GM12878 (cell line): ENCODE data around the gene FGF14. TPM values are rescaled to one million over a fixed set of nuclear protein-coding genes. Genes with fewer than 3 reads are reported as not detected.

Experiments
- ATAC-seq: fragments of 200-7000 bp; cut with Tn5 transposase; 3 replicates; pipeline ENCODE4 v1.9.1; 2020; ENCODE audit warnings: mild to moderate bottlenecking, moderate library complexity
- BruUV-seq: library from RNA; stranded (reverse); fragments of 400-500 nt; replicated peaks from 2 replicates; lab custom pipeline; 2021; lab: Mats Ljungman, UMichigan
- CTCF ChIA-PET: fragments of 300-600 bp; sonication (Branson Sonifier 250); formaldehyde crosslinking; extraction: SDS; loops from one replicate; lab custom pipeline; 2021; ENCODE audit warnings: inconsistent platforms; lab: Yijun Ruan, JAX
- POLR2A ChIA-PET: fragments of 350-600 bp; formaldehyde crosslinking; extraction: SDS; loops from one replicate; lab custom pipeline; 2021; ENCODE audit warnings: inconsistent platforms; lab: Charles Lee
- RAD21 ChIA-PET: fragments of 300-600 bp; sonication (Branson Sonifier 250); formaldehyde crosslinking; loops from one replicate; lab custom pipeline; 2023; ENCODE audit warnings: antibody characterized with exemption; ENCODE audit not compliant: unreplicated experiment; lab: Charles Lee
- SMC1A ChIA-PET: fragments of 300-600 bp; sonication (Branson Sonifier 250); formaldehyde crosslinking; loops from one replicate; lab custom pipeline; 2023; ENCODE audit not compliant: unreplicated experiment, uncharacterized antibody; lab: Charles Lee
- DNase-seq: peaks from one replicate; pipeline ENCODE4 v3.0.0-alpha.2; 2011; ENCODE audit warnings: low read depth, low spot score
- FAIRE-seq: peaks from 3 replicates; lab custom pipeline; 2011; peaks lifted over from hg19 to GRCh38; lab: Jason Lieb, UNC
- H2AFZ ChIP-seq: 2 replicates; pipeline ENCODE4 v1.6.0; 2011; ENCODE audit warnings: low read depth, low read length, control low read depth; ENCODE audit not compliant: control insufficient read depth
- H3K27ac ChIP-seq: 2 replicates; pipeline ENCODE4 v1.5.1; 2011; ENCODE audit warnings: control low read depth; ENCODE audit not compliant: control insufficient read depth, insufficient read depth
- H3K27me3 ChIP-seq, 2 experiments: replicated peaks in 1 of 2; 2 replicates each; pipeline versions ENCODE4 v1.6.0 to v1.6.1; 2011; ENCODE audit warnings: low read length in 1 of 2; ENCODE audit not compliant: control insufficient read depth in 2 of 2, insufficient read depth in 2 of 2
- H3K36me3 ChIP-seq, 2 experiments: 2 replicates each; pipeline ENCODE4 v1.5.1; 2011; ENCODE audit warnings: low read length in 1 of 2; ENCODE audit not compliant: control insufficient read depth in 2 of 2, insufficient read depth in 2 of 2
- H3K4me1 ChIP-seq: 2 replicates; pipeline ENCODE4 v1.6.1; 2011; ENCODE audit warnings: mild to moderate bottlenecking, low read length, moderate library complexity, mixed read lengths; ENCODE audit not compliant: control insufficient read depth, insufficient read depth
- H3K4me2 ChIP-seq: 2 replicates; pipeline ENCODE4 v1.6.0; 2011; ENCODE audit warnings: control low read depth; ENCODE audit not compliant: control insufficient read depth, insufficient read depth
- H3K4me3 ChIP-seq: fragments of 200-600 bp; sonication (generic); 2 replicates; pipeline ENCODE4 v1.5.1; 2016
- H3K79me2 ChIP-seq: 2 replicates; pipeline ENCODE4 v1.6.0; 2011; ENCODE audit warnings: low read length; ENCODE audit not compliant: control insufficient read depth, insufficient read depth
- H3K9ac ChIP-seq: 2 replicates; pipeline ENCODE4 v1.8.0; 2011; ENCODE audit warnings: low read length, control low read depth, mixed read lengths; ENCODE audit not compliant: control insufficient read depth, insufficient read depth
- H3K9me3 ChIP-seq: replicated peaks from 3 replicates; pipeline ENCODE4 v1.5.1; 2011; ENCODE audit warnings: mild to moderate bottlenecking, low read length; ENCODE audit not compliant: control insufficient read depth, insufficient read depth
- H4K20me1 ChIP-seq: 2 replicates; pipeline ENCODE4 v1.6.0; 2011; ENCODE audit not compliant: control insufficient read depth, insufficient read depth
- BMI1 ChIP-seq: fragments of 450-650 bp; IDR thresholded peaks from 2 replicates; pipeline ENCODE4 v1.6.1; 2016; ENCODE audit warnings: mild to moderate bottlenecking, moderate library complexity, borderline replicate concordance
- CBFB ChIP-seq: IDR thresholded peaks from 2 replicates; pipeline ENCODE4 v1.6.1; 2016; ENCODE audit warnings: antibody characterized with exemption, low read depth
- CREM ChIP-seq: IDR thresholded peaks from 2 replicates; pipeline ENCODE4 v1.6.1; 2014; ENCODE audit warnings: antibody characterized with exemption, low read depth
- EGR1 ChIP-seq, 2 experiments: IDR thresholded peaks; 1 replicate in 1 of 2; 2 replicates in 1 of 2; pipeline ENCODE4 v1.6.1; 2011 to 2012; ENCODE audit warnings: low read depth in 2 of 2, low read length in 2 of 2, borderline replicate concordance in 1 of 2, mild to moderate bottlenecking in 1 of 2, moderate library complexity in 1 of 2
- EZH2 ChIP-seq: IDR thresholded peaks from 2 replicates; pipeline ENCODE4 v1.6.1; 2012; ENCODE audit warnings: low read depth, mild to moderate bottlenecking, control low read depth, inconsistent platforms, low read length, borderline replicate concordance; ENCODE audit not compliant: control insufficient read depth
- GATAD2B ChIP-seq: fragments of 450-650 bp; conservative IDR thresholded peaks from 2 replicates; pipeline ENCODE4 v1.6.1; 2017; ENCODE audit warnings: low read depth, mild to moderate bottlenecking, moderate library complexity
- NFYB ChIP-seq: IDR thresholded peaks from 2 replicates; pipeline ENCODE4 v1.6.1; 2011; ENCODE audit warnings: low read depth, mild to moderate bottlenecking, low read length, improper control_type of control experiment, moderate library complexity; ENCODE audit not compliant: insufficient read depth
- NRF1 ChIP-seq: conservative IDR thresholded peaks from 2 replicates; pipeline ENCODE4 v1.6.1; 2011; ENCODE audit warnings: mild to moderate bottlenecking, low read depth, low read length, improper control_type of control experiment
- RAD51 ChIP-seq: fragments of 450-650 bp; IDR thresholded peaks from 2 replicates; pipeline ENCODE4 v1.6.1; 2016; ENCODE audit warnings: moderate library complexity, mild to moderate bottlenecking, inconsistent platforms
- RUNX3 ChIP-seq: IDR thresholded peaks from 2 replicates; pipeline ENCODE4 v1.6.1; 2012; ENCODE audit warnings: low read length, inconsistent platforms
- SMARCA5 ChIP-seq: fragments of 450-650 bp; IDR thresholded peaks from 2 replicates; pipeline ENCODE4 v1.6.1; 2017; ENCODE audit warnings: mild to moderate bottlenecking
- SPI1 ChIP-seq: IDR thresholded peaks from 2 replicates; pipeline ENCODE4 v1.6.1; 2011; ENCODE audit warnings: low read depth, mild to moderate bottlenecking, low read length, moderate library complexity, borderline replicate concordance; ENCODE audit not compliant: insufficient read depth
- SREBF2 ChIP-seq: IDR thresholded peaks from 2 replicates; pipeline ENCODE4 v1.6.1; 2012; ENCODE audit warnings: mild to moderate bottlenecking, low read length
- SUPT20H ChIP-seq: IDR thresholded peaks from 2 replicates; pipeline ENCODE4 v1.6.1; 2011; ENCODE audit warnings: low read depth, mild to moderate bottlenecking, low read length, moderate library complexity, borderline replicate concordance; ENCODE audit not compliant: control insufficient read depth
- ZNF217 ChIP-seq: fragments of 450-650 bp; IDR thresholded peaks from 2 replicates; pipeline ENCODE4 v1.6.1; 2017; ENCODE audit warnings: antibody characterized with exemption, mild to moderate bottlenecking
- ZZZ3 ChIP-seq: IDR thresholded peaks from 2 replicates; pipeline ENCODE4 v1.6.1; 2011; ENCODE audit warnings: low read depth; ENCODE audit not compliant: control insufficient read depth, insufficient read length
- WGBS: methylation state at CpG from one replicate; pipeline ENCODE4 v1.1.6; 2016; ENCODE audit warnings: low lambda C conversion rate; ENCODE audit not compliant: insufficient replicate concordance, insufficient coverage; ENCODE audit errors: missing lambda C conversion rate; 5-methylcytosine and 5-hydroxymethylcytosine counted together
- in situ Hi-C: fragments of 300-500 bp; cut with MboI; formaldehyde crosslinking; loops from 9 replicates; pipeline ENCODE4 v1.14.3; 2018; ENCODE audit warnings: mixed read lengths
- intact Hi-C: fragments of 100-400 bp; cut with micrococcal nuclease; formaldehyde crosslinking; loops from one replicate; pipeline ENCODE4 v1.14.2; 2022; ENCODE audit not compliant: unreplicated experiment
- polyA plus RNA-seq, 11 experiments: library from polyadenylated mRNA; depleted of rRNA in 4 of 11; unstranded in 6 of 11; stranded (reverse) in 5 of 11; fragments of >200 nt; fragmentation: Nextera tagmentation in 4 of 11; fragmentation: Illumina TruSeq in 1 of 11; extraction: Ambion mirVana in 4 of 11; extraction: Trizol in 1 of 11; gene quantifications; 1 replicate in 1 of 11; 2 replicates in 10 of 11; pipeline versions ENCODE4 v1.2.1 to v1.2.3, GENCODE V29; 2011 to 2016; ENCODE audit warnings: inconsistent platforms in 2 of 11, missing spikeins in 2 of 11, low read depth in 1 of 11
- total RNA-seq, 4 experiments: library from RNA; depleted of rRNA in 3 of 4; stranded (reverse); fragments of >200 nt in 3 of 4; fragmentation: Illumina TruSeq in 1 of 4; extraction: Trizol in 1 of 4; gene quantifications; 2 replicates each; pipeline versions ENCODE4 v1.2.1 to v1.2.3, GENCODE V29; 2013 to 2021

FGF14 gene
- total and polyA plus RNA-seq, 10 of the 15 experiments (the other 5 are each of a cell fraction or from before 2014, with no cell fraction given): under 0.01 to 0.44 (median 0.04) TPM

DNA sequence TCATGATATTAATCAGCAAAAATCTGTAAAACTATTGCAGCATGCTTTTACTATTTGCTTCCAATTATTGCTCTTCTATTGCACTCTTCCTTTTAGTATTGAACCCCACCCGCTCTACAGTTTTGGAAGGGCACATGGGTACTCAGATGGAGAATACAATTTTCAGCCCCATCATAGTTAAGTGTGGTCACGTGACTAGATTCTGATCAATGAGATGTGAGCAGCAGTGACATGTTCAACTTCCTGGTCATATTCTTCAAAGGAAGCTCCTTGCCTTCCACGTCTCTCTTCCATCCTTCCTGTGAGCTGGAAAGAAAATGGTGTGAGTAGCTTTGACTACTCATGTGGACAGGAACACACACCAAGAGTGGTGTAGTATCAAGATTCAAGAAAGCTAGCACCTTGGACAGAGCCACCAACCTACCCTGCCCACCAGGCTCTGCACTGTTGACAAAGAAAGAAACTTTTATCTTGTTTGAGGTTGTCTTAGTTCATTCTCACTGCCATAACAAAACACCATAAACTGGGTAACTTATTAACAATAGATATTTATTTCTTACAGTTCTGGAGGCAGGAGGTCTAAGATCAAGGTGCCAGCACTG lies 3.8 kb upstream of the FGF14 start (continued):
- TF ChIP-seq RAD51 (peak; percentile 69; the same call in 1 of the 2 replicates), SREBF2 (no peak)

DNA sequence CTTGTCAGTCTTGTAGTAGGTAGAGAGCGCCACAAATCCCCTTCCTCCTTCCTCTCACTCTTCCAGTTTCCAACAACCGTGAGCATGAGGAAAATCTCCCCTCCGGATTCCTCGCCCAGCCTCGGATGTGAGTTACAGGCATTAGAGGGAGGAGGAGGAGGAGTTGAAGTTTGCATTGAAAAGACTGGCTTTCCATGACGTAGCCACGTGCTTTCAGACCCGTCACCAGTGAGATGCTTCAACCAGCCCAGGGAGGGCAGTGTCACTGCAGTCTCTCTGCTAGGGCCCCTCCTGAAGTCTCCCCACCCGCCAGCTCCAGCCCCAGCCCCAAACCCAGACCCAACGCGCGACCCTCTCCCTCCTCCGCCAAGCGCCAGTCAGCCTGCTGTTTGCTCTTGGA lies 442 bp upstream of the FGF14 start:
- FAIRE-seq (no peak), DNase-seq (no peak), ATAC-seq (peak; percentile 62)
- Histone ChIP-seq H3K4me2 (no peak overlapping the region), H3K4me1 (no peaks in the 10 kb centered on the region), H3K79me2 (no peaks in the 10 kb centered on the region), H3K27ac (no peak overlapping the region), H3K36me3 (no peaks in the 10 kb centered on the region), H4K20me1 (no peaks in the 10 kb centered on the region), H3K27me3 (peaks cover 10 to 11% of the 10 kb centered on the region in 2 experiments), H3K9me3 (no peaks in the 10 kb centered on the region), H3K4me3 (no peak overlapping the region), H2AFZ (no peak overlapping the region), H3K9ac (no peak overlapping the region)
- TF ChIP-seq CREM (no peak), GATAD2B (no peak), SMARCA5 (no peak), EZH2 (no peak), RUNX3 (no peak), NRF1 (no peak), EGR1 (IDR thresholded peaks at IDR 0.05; ENCODE audit: borderline replicate concordance in 1 of 2, low read depth in 2 of 2, low read length in 2 of 2) (no peak), SREBF2 (no peak), ZNF217 (no peak), BMI1 (no peak), SPI1 (no peak), NFYB (no peak), SUPT20H (no peak), CBFB (no peak), ZZZ3 (no peak)
- ChIA-PET CTCF (no interaction called here), SMC1A (no interaction called here), RAD21 (no interaction called here), POLR2A (no interaction called here)
- intact Hi-C loops (no loop called here), in situ Hi-C loops (no loop called here)
- 26% methylated on average over 13 of the region's 14 CpGs for WGBS
- no TSS peak for BruUV-seq
